K562 (cell line): ENCODE results near the gene IRAK2. TPM values are rescaled to one million over a fixed set of nuclear protein-coding genes. Genes with fewer than 3 reads are reported as not detected.

Source experiments
- ATAC-seq: fragments of 200-7000 bp; cut with Tn5 transposase; 3 replicates; pipeline ENCODE4 v1.9.1; 2020; ENCODE audit warnings: moderate library complexity
- BruUV-seq: library from RNA; stranded (reverse); fragments of 400-500 nt; replicated peaks from 2 replicates; lab custom pipeline; 2021; lab: Mats Ljungman, UMichigan
- CTCF ChIA-PET: fragments of 300-600 bp; formaldehyde crosslinking; extraction: SDS; loops from one replicate; lab custom pipeline; 2021; ENCODE audit warnings: low intra/inter-chr PET ratio; lab: Yijun Ruan, JAX
- POLR2A ChIA-PET: fragments of 300-600, 350-650 bp; sonication (Branson Sonifier 250); formaldehyde crosslinking; extraction: SDS; loops from one replicate; lab custom pipeline; 2021; ENCODE audit warnings: antibody characterized with exemption, inconsistent platforms; lab: Yijun Ruan, JAX
- DNase-seq, 4 experiments: peaks; one replicate each; pipeline versions ENCODE4 v3.0.0 to v3.0.0-alpha.2; 2011 to 2018; ENCODE audit warnings: low spot score in 3 of 4, mixed read lengths in 3 of 4; ENCODE audit errors: extremely low read depth in 1 of 4
- FAIRE-seq: peaks from 2 replicates; lab custom pipeline; 2011; peaks lifted over from hg19 to GRCh38; lab: Jason Lieb, UNC
- H2AFZ ChIP-seq: 2 replicates; pipeline ENCODE4 v1.6.0; 2011; ENCODE audit warnings: low read depth, low read length, control low read depth, inconsistent platforms
- H3K27ac ChIP-seq: fragments of 200-600 bp; 3 replicates; pipeline ENCODE4 v1.8.0; 2011; ENCODE audit warnings: low read depth, mild to moderate bottlenecking, control low read depth, inconsistent platforms, low read length, moderate library complexity, mixed read lengths; ENCODE audit errors: extremely low read depth
- H3K27me3 ChIP-seq, 2 experiments: fragments of 300-600 bp in 1 of 2; 2 replicates in 1 of 2; 3 replicates in 1 of 2; pipeline versions ENCODE4 v1.6.0 to v1.8.0; 2011; ENCODE audit warnings: inconsistent platforms in 2 of 2, low read length in 2 of 2, mild to moderate bottlenecking in 1 of 2, mixed read lengths in 1 of 2, moderate library complexity in 1 of 2; ENCODE audit not compliant: control insufficient read depth in 2 of 2, insufficient read depth in 2 of 2
- H3K36me3 ChIP-seq: fragments of 300-600 bp; 3 replicates; pipeline ENCODE4 v1.8.0; 2011; ENCODE audit warnings: mild to moderate bottlenecking, low read length, inconsistent platforms; ENCODE audit not compliant: control insufficient read depth, insufficient read depth
- H3K4me1 ChIP-seq, 2 experiments: fragments of 200-600 bp in 1 of 2; replicated peaks in 1 of 2; 2 replicates in 1 of 2; 3 replicates in 1 of 2; pipeline versions ENCODE4 v1.5.1 to v1.8.0; 2011; ENCODE audit warnings: inconsistent platforms in 2 of 2, low read length in 2 of 2, mild to moderate bottlenecking in 1 of 2, mixed read lengths in 1 of 2, moderate library complexity in 1 of 2; ENCODE audit not compliant: control insufficient read depth in 2 of 2, insufficient read depth in 2 of 2
- H3K4me2 ChIP-seq: 2 replicates; pipeline ENCODE4 v1.6.1; 2011; ENCODE audit warnings: low read length, control low read depth, inconsistent platforms, mixed read lengths; ENCODE audit not compliant: insufficient read depth
- H3K4me3 ChIP-seq: fragments of 200-600 bp; sonication (generic), shearing (Covaris generic); 2 replicates; pipeline ENCODE4 v1.5.1; 2016; ENCODE audit warnings: control low read depth, inconsistent platforms
- H3K79me2 ChIP-seq: fragments of 200-600 bp; 3 replicates; pipeline ENCODE4 v1.8.0; 2011; ENCODE audit warnings: low read length, inconsistent platforms; ENCODE audit not compliant: control insufficient read depth, insufficient read depth
- H3K9ac ChIP-seq, 2 experiments: 2 replicates each; pipeline versions ENCODE4 v1.6.0 to v1.6.1; 2011; ENCODE audit warnings: low read depth in 2 of 2, low read length in 2 of 2, control low read depth in 1 of 2, inconsistent platforms in 1 of 2, mild to moderate bottlenecking in 1 of 2, mixed read lengths in 1 of 2; ENCODE audit not compliant: insufficient read depth in 1 of 2
- H3K9me1 ChIP-seq: one replicate; pipeline ENCODE4 v1.6.0; 2011; ENCODE audit warnings: inconsistent platforms, mild to moderate bottlenecking, low read length, moderate library complexity; ENCODE audit not compliant: control insufficient read depth, insufficient read depth
- H3K9me3 ChIP-seq: replicated peaks from 2 replicates; pipeline ENCODE4 v1.5.1; 2011; ENCODE audit warnings: low read depth, low read length, inconsistent platforms; ENCODE audit not compliant: control insufficient read depth, insufficient read depth
- H4K20me1 ChIP-seq: replicated peaks from 2 replicates; pipeline ENCODE4 v1.6.1; 2011; ENCODE audit warnings: low read length, inconsistent platforms, mixed read lengths; ENCODE audit not compliant: control insufficient read depth, insufficient read depth
- CEBPG ChIP-seq, 3 experiments: fragments of 200-800 bp in 1 of 3; sonication (Bioruptor generic) in 1 of 3; sonication (generic) in 1 of 3; formaldehyde crosslinking in 1 of 3; IDR thresholded peaks in 2 of 3; conservative IDR thresholded peaks in 1 of 3; 2 replicates each; pipeline versions ENCODE4 v1.6.1 to v1.8.0; 2016 to 2022; ENCODE audit warnings: missing compliant biosample characterization in 2 of 3, missing genetic modification characterization in 2 of 3, mild to moderate bottlenecking in 1 of 3, missing genetic modification reagents in 1 of 3
- FOXK1 ChIP-seq: sonication (generic); formaldehyde crosslinking; IDR thresholded peaks from 2 replicates; pipeline ENCODE4 v1.8.0; 2022; ENCODE audit warnings: missing genetic modification reagents, mild to moderate bottlenecking, borderline replicate concordance
- HMGXB4 ChIP-seq: sonication (generic); formaldehyde crosslinking; IDR thresholded peaks from 2 replicates; pipeline ENCODE4 v1.8.1; 2023; ENCODE audit warnings: mild to moderate bottlenecking, missing genetic modification reagents
- MXI1 ChIP-seq: IDR thresholded peaks from 2 replicates; pipeline ENCODE4 v1.6.1; 2011; ENCODE audit warnings: low read depth, mild to moderate bottlenecking, improper control_type of control experiment, low read length
- SNRNP70 ChIP-seq: fragments of 200-400 bp; formaldehyde crosslinking; optimal IDR thresholded peaks from 2 replicates; pipeline ENCODE3; 2017; ENCODE audit warnings: low read depth, low read length
- TCF3 ChIP-seq: sonication (generic); formaldehyde crosslinking; IDR thresholded peaks from 2 replicates; pipeline ENCODE4 v1.4.0; 2020; ENCODE audit warnings: mild to moderate bottlenecking, missing genetic modification reagents
- TSHZ1 ChIP-seq: fragments of 250-450 bp; sonication (Bioruptor Pico); IDR thresholded peaks from 2 replicates; pipeline ENCODE4 v1.4.0; 2020; ENCODE audit warnings: mild to moderate bottlenecking, moderate library complexity
- ZBTB17 ChIP-seq: fragments of 450-650 bp; formaldehyde crosslinking; IDR thresholded peaks from 2 replicates; pipeline ENCODE4 v1.4.0; 2020; ENCODE audit warnings: mild to moderate bottlenecking
- ZNF282 ChIP-seq: sonication (generic); formaldehyde crosslinking; IDR thresholded peaks from 2 replicates; pipeline ENCODE4 v1.8.1; 2023; ENCODE audit warnings: missing genetic modification reagents
- WGBS: fragments of 100-300 bp; shearing (Covaris generic); methylation state at CpG from one replicate; pipeline ENCODE4 v1.1.6; 2016; ENCODE audit warnings: low coverage, mixed read lengths; ENCODE audit not compliant: insufficient coverage; ENCODE audit errors: missing lambda C conversion rate; 5-methylcytosine and 5-hydroxymethylcytosine counted together
- in situ Hi-C: fragments of 300-500 bp; cut with MboI; formaldehyde crosslinking; loops from 4 replicates; pipeline ENCODE4 v1.15.0; 2018; ENCODE audit warnings: inconsistent platforms, mixed read lengths
- intact Hi-C: fragments of 100-400 bp; cut with micrococcal nuclease; formaldehyde crosslinking; loops from 2 replicates; pipeline ENCODE4 v1.14.2; 2022
- polyA plus RNA-seq, 8 experiments: library from polyadenylated mRNA; depleted of rRNA in 4 of 8; stranded (reverse) in 5 of 8; unstranded in 3 of 8; fragments of >200 nt; fragmentation: Nextera tagmentation in 2 of 8; fragmentation: Illumina TruSeq in 1 of 8; extraction: Ambion mirVana in 2 of 8; extraction: Trizol in 1 of 8; gene quantifications; 2 replicates each; pipeline versions ENCODE4 v1.2.1 to v1.2.3, GENCODE V29; 2011 to 2014; ENCODE audit warnings: inconsistent platforms in 1 of 8, missing spikeins in 1 of 8
- total RNA-seq, 7 experiments: library from RNA; depleted of rRNA in 6 of 7; stranded (reverse); fragments of >200 nt in 6 of 7; fragmentation: Illumina TruSeq in 2 of 7; extraction: Trizol in 2 of 7; gene quantifications; 2 replicates each; pipeline versions ENCODE4 v1.2.1 to v1.2.3, GENCODE V29; 2011 to 2021; ENCODE audit warnings: low replicate concordance in 1 of 7

Gene IRAK2
- total and polyA plus RNA-seq, 9 of the 15 experiments (the other 6 are each of a cell fraction or from before 2014, with no cell fraction given) = 0.42 to 4.4 (median 2.7) TPM

GRCh38 chr3:10274601-10275000 is 109.9 kb downstream of the IRAK2 start:
- ChIA-PET POLR2A (interaction anchor here (0.6 to 3.2 kb wide), 8 partner anchors 10 to 518 kb away, joined by 3 to 16 read pairs (median 4); no protein-coding TSS in a partner anchor), CTCF (no interaction called here)
- Histone ChIP-seq H3K4me1 (peaks cover 2 to 19% of the 10 kb centered on the region in 2 experiments; a peak in 3 of 5 replicates), H4K20me1 (no peaks in the 10 kb centered on the region; the same call in none of the 2 replicates), H3K79me2 (peaks cover 57% of the 10 kb centered on the region), H3K9me1 (no peaks in the 10 kb centered on the region), H3K9ac (no peak overlapping the region), H3K4me3 (no peak overlapping the region), H3K27ac (no peak overlapping the region), H3K27me3 (no peaks in the 10 kb centered on the region), H2AFZ (no peak overlapping the region), H3K9me3 (no peaks in the 10 kb centered on the region), H3K36me3 (peaks cover 89% of the 10 kb centered on the region), H3K4me2 (no peak overlapping the region)
- TF ChIP-seq TCF3 (CRISPR knock-in tag) (peak; percentile 51), CEBPG (CRISPR knock-in tag; IDR thresholded peaks at IDR 0.05) (no peak), CEBPG (tag; conservative IDR thresholded peaks at IDR 0.05 in 1 of 2, IDR thresholded peaks at IDR 0.05 in 1 of 2) (0 out of 4 replicates have a peak, but pooled peaks of 1 of the 2 experiments have one; percentile 16), SNRNP70 (no peak), FOXK1 (CRISPR knock-in tag) (no peak)
- no peak for FAIRE-seq
- in situ Hi-C loops = no loop called here
- peak; percentile 19; the same call in 1 of the 3 replicates for ATAC-seq
- intact Hi-C loops = no loop called here
- WGBS = 63% methylated on average over 1 of the region's 1 CpG
- DNase-seq = no peak
- no TSS peak for BruUV-seq

- ChIA-PET POLR2A (interaction anchor here (1.0 to 1.1 kb wide), 2 partner anchors 9 to 11 kb away, joined by 3 to 4 read pairs; no protein-coding TSS in a partner anchor), CTCF (no interaction called here)
- Histone ChIP-seq H3K9me1 (no peaks in the 10 kb centered on the region), H3K9me3 (no peaks in the 10 kb centered on the region), H3K9ac (no peak overlapping the region), H2AFZ (no peak overlapping the region), H3K27ac (no peak overlapping the region), H3K27me3 (no peaks in the 10 kb centered on the region), H3K4me3 (no peak overlapping the region), H4K20me1 (no peaks in the 10 kb centered on the region; the same call in none of the 2 replicates), H3K4me1 (peaks cover 7 to 29% of the 10 kb centered on the region in 2 experiments; a peak in 3 of 5 replicates), H3K4me2 (no peak overlapping the region), H3K36me3 (peaks cover 87% of the 10 kb centered on the region), H3K79me2 (peaks cover 33% of the 10 kb centered on the region)
- in situ Hi-C loops (no loop called here), intact Hi-C loops (no loop called here)
- 54% methylated on average over 3 of the region's 3 CpGs for WGBS
- no peak for FAIRE-seq
- no peak for DNase-seq
- BruUV-seq = no TSS peak
- ATAC-seq = no peak
- no peak for TF ChIP-seq HMGXB4 (CRISPR knock-in tag)
- no peak for TF ChIP-seq ZBTB17 (CRISPR knock-in tag)
- TF ChIP-seq ZNF282 (CRISPR knock-in tag) = no peak
- TF ChIP-seq TSHZ1 = no peak
- no peak for TF ChIP-seq MXI1
Observed at GRCh38 chr3:10277115-10277625, 112.5 kb downstream of the IRAK2 start.
